NCI-H526 treated with DMSO at 0.1 percent for 48 hours (cell line): ENCODE measurements around the gene TRPC4.
"Not testable (repeated sequence)": the region's sequence is repeated elsewhere in the genome, so short reads cannot be mapped to it uniquely, and the experiment has no call there.

Experiments used
- DNase-seq: peaks from one replicate; lab custom pipeline; 2025; lab: John Stamatoyannopoulos, UW

TRPC4 gene

GRCh38 chr13:37601648-37602440 lies 267.7 kb downstream of the TRPC4 start:
- DNase-seq: no peak

DNA sequence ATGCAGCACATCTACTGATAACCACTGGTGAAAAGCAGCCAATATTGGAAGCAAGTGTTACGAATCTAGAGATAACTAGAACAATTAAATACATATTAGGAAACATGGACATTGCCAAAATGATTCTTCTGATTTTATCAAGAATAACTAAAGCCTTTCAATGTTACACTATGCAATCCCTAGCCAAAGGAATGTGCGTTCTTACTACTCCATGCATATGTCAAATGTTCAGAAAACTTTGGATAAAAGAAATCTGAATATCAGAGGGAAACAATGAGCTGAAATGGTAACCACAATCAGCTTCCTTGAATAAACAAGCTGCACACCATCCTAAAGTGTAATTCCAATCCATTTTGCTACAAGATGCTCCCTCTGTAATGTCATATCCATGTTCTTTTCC lies 270.1 kb downstream of the TRPC4 start:
- DNase-seq: no peak

DNA sequence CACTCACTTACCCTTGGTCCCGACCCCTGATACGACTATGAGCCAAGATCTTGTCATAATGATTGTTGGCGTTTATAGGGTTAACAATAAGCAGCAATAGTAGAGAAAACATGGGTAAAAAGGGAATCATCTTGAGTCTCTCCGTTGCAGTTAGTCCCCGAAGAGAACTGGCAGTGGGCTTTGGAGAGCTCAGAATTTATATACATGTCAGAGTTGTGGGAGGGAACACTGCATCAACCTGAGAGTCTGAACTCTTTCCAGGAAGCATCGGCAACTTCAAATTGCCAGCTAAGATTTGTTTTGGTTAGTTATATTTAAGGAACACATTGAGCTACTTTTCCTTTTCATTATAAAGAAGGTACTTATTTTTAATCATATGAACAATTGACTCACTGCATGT lies 271.0 kb downstream of the TRPC4 start, which contains the start of gene POSTN:
Gene POSTN, minus strand, starts transcription at position 172 of the 400 bp plus-strand sequence. Its CDS starts 42 bp downstream, at position 130.
- no peak for DNase-seq

GRCh38 chr13:37597477-37598025 lies 272.0 kb downstream of the TRPC4 start:
- DNase-seq: no peak

DNA sequence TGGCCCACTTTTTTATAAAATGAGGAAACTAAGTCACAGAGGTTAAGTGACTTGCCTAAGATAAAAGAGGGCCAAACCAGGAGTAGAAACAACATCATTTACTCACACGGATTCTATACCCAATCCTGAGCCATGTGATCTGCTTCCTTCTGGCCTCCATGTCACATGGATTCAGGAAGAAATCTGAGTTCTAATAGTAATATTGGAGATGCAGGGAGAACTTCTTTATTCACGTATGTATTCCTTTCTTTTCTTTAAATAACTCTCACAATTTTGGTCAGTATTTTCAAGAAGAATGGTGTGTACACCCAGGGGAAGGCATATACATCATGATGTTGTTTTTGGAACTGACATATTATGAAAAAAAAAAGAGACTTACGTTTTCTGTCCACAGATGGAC lies 272.8 kb downstream of the TRPC4 start:
- DNase-seq: no peak

DNA sequence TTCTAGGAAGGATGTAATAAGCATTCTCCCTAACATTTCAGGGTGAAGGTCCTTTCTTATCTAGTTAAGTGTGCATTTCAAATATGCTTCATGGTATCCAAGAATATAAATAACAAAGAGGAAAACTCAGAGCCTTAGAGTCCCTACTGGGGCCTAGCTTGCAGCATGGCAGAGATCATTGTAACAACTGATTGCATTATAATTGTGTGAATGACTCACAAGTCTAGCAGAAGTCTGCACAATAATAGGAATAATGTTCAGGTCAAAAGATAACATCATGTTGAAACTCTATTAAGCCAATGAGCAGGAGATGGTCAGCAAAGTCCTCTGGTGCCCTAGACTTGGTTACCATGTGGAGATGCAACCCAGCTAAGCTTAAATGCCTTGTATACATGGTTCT lies 274.4 kb downstream of the TRPC4 start:
- DNase-seq: no peak

DNA sequence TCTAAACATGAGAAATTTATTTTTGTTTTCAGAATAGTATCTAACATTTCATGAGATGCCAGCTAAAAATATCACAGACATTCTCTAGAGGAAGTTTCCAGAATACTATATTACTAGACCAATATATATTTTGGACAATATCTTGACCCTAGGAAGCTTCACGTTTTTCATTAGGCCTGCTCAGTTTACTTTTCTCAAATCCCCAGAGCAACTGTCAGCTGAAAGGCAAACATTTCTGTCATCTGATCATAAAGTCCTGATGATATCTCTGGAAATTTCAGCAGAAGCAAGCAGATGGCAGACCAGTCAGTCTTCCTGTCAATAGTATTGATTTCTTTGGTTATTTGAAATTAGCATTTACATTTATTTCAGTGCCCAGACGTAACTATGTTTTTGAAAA lies 275.0 kb downstream of the TRPC4 start:
- no peak for DNase-seq

- not testable (repeated sequence) for DNase-seq
Observed at GRCh38 chr13:37589381-37589780, 280.2 kb downstream of the TRPC4 start.

DNA sequence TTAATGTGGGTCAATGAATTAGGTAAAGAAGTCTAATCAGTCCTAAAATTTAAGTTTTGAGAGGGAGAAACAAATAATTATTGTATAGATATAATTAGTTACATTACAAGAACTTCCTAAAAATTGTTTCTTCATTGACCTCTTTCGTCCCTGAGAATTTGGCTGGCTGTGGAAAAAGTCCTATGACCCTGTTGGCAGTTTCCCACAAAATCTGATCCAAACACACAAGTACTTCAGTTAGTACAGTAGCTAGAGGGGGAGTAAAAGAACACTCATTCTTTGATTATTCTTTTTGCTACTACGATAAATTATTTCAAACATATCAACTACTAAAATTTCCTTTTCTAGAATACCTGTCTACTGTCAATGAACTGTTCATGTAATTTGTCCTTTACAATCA lies 282.3 kb downstream of the TRPC4 start:
- no peak for DNase-seq
